ENCODE measurements around the gene PPP6R1. TPM values are rescaled to one million over a fixed set of nuclear protein-coding genes. Genes with fewer than 3 reads are reported as not detected.

Gene PPP6R1
- total and polyA plus RNA-seq, 2 of the 13 experiments (the other 11 are each of a cell fraction or from before 2014, with no cell fraction given) = 25.8 to 54.0 TPM

- TF ChIP-seq, protein P1, sequence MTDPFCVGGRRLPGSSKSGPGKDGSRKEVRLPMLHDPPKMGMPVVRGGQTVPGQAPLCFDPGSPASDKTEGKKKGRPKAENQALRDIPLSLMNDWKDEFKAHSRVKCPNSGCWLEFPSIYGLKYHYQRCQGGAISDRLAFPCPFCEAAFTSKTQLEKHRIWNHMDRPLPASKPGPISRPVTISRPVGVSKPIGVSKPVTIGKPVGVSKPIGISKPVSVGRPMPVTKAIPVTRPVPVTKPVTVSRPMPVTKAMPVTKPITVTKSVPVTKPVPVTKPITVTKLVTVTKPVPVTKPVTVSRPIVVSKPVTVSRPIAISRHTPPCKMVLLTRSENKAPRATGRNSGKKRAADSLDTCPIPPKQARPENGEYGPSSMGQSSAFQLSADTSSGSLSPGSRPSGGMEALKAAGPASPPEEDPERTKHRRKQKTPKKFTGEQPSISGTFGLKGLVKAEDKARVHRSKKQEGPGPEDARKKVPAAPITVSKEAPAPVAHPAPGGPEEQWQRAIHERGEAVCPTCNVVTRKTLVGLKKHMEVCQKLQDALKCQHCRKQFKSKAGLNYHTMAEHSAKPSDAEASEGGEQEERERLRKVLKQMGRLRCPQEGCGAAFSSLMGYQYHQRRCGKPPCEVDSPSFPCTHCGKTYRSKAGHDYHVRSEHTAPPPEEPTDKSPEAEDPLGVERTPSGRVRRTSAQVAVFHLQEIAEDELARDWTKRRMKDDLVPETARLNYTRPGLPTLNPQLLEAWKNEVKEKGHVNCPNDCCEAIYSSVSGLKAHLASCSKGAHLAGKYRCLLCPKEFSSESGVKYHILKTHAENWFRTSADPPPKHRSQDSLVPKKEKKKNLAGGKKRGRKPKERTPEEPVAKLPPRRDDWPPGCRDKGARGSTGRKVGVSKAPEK (CRISPR knock-in tag; IDR thresholded peaks at IDR 0.05; ENCODE audit: borderline replicate concordance) = no peak
- TF ChIP-seq ZNF329 (CRISPR knock-in tag; IDR thresholded peaks at IDR 0.05; ENCODE audit: low read depth) = no peak
- 0 out of 2 replicates have a peak, but pooled peaks have one; percentile 49 for TF ChIP-seq ZNF776 (CRISPR knock-in tag; IDR thresholded peaks at IDR 0.05)
- TF ChIP-seq NFIB (CRISPR knock-in tag; IDR thresholded peaks at IDR 0.05; ENCODE audit: borderline replicate concordance) = no peak
- no peak for TF ChIP-seq ZBTB44 (CRISPR knock-in tag; IDR thresholded peaks at IDR 0.05)
- TF ChIP-seq TBL1XR1 (IDR thresholded peaks at IDR 0.05; ENCODE audit: borderline replicate concordance, low read length, partially characterized antibody) = no peak
- TF ChIP-seq ZNF263 (CRISPR knock-in tag; IDR thresholded peaks at IDR 0.05) = 0 out of 2 replicates have a peak, but pooled peaks have one; percentile 40
- TF ChIP-seq ARNTL (CRISPR knock-in tag; IDR thresholded peaks at IDR 0.05) = peak; percentile 46; the same call in 1 of the 2 replicates
- TF ChIP-seq ZNF10 (CRISPR knock-in tag; IDR thresholded peaks at IDR 0.05; ENCODE audit: borderline replicate concordance, low read depth) = no peak
- TF ChIP-seq ZSCAN12 (CRISPR knock-in tag; IDR thresholded peaks at IDR 0.05) = no peak
- peak; percentile 80 for TF ChIP-seq FOXO1 (CRISPR knock-in tag; IDR thresholded peaks at IDR 0.05)
- TF ChIP-seq ZNF572 (CRISPR knock-in tag; IDR thresholded peaks at IDR 0.05) = no peak
- TF ChIP-seq DZIP1 (CRISPR knock-in tag; IDR thresholded peaks at IDR 0.05) = peak; percentile 5; the same call in 1 of the 2 replicates
- TF ChIP-seq ZGPAT (CRISPR knock-in tag; IDR thresholded peaks at IDR 0.05) = peak; percentile 46; the same call in 1 of the 2 replicates
- no peak for TF ChIP-seq ZNF446 (CRISPR knock-in tag; IDR thresholded peaks at IDR 0.05)
- no peak for TF ChIP-seq TRIM24 (CRISPR knock-in tag; IDR thresholded peaks at IDR 0.05)
- no peak for TF ChIP-seq ZNF496 (CRISPR knock-in tag; IDR thresholded peaks at IDR 0.05; ENCODE audit: insufficient replicate concordance)
- no peak for TF ChIP-seq UBTF (CRISPR knock-in tag; IDR thresholded peaks at IDR 0.05)
Observed at GRCh38 chr19:55228403-55229031, 30.3 kb downstream of the PPP6R1 start, which contains the start of gene TMEM86B (continued).
